Colonic mucosa (tissue), 4 donors: ENCODE measurements around the gene KCNE4. TPM values are rescaled to one million over a fixed set of nuclear protein-coding genes. Genes with fewer than 3 reads are reported as not detected.
A peak's percentile ranks its signal among the peaks of the same experiment; 100 is the strongest.

Source experiments
- DNase-seq: peaks from one replicate; pipeline ENCODE4 v3.0.0-alpha.2; 2020
- H3K27ac ChIP-seq: fragments of 200-600 bp; one replicate; pipeline ENCODE4 v1.8.0; 2021
- H3K27me3 ChIP-seq: fragments of 200-600 bp; one replicate; pipeline ENCODE4 v1.8.0; 2021
- H3K36me3 ChIP-seq: fragments of 200-600 bp; one replicate; pipeline ENCODE4 v1.8.0; 2021
- H3K4me1 ChIP-seq: fragments of 200-600 bp; one replicate; pipeline ENCODE4 v1.8.0; 2021; ENCODE audit warnings: mild to moderate bottlenecking
- H3K4me3 ChIP-seq: fragments of 200-600 bp; one replicate; pipeline ENCODE4 v1.8.0; 2021
- H3K9ac ChIP-seq, 2 donors: one replicate each; pipeline ENCODE4 v1.7.0; 2013; ENCODE audit warnings: control low read depth in 2 of 2, low read depth in 2 of 2, low read length in 2 of 2
- H3K9me3 ChIP-seq: fragments of 200-600 bp; one replicate; pipeline ENCODE4 v1.8.0; 2021
- intact Hi-C: fragments of 100-400 bp; cut with DNase I; formaldehyde crosslinking; loops from one replicate; pipeline ENCODE4 v1.14.1; 2022
- total RNA-seq, 2 donors: library from RNA; stranded (reverse); fragmentation: NEBNext Ultra II Directional in 1 of 2; extraction: Animal tissue kit (Norgen Biotek cat#: 25700) in 1 of 2; gene quantifications; one replicate each; pipeline ENCODE4 v1.2.1, GENCODE V29; 2021
- TF ChIP-seq, protein P1 (sequence below): fragments of 200-600 bp; IDR thresholded peaks from one replicate; pipeline ENCODE4 v1.8.0; 2022; ENCODE audit warnings: antibody characterized with exemption, mild to moderate bottlenecking
- donor health status: healthy.
- donor health status: DM: no; HTN: no; CAD: no.
- donor health status: DM: no; HTN: no; CAD: no.

The KCNE4 gene
- total RNA-seq, 2 donors from 2014 or later = 0.42 to 2.1 TPM

DNA sequence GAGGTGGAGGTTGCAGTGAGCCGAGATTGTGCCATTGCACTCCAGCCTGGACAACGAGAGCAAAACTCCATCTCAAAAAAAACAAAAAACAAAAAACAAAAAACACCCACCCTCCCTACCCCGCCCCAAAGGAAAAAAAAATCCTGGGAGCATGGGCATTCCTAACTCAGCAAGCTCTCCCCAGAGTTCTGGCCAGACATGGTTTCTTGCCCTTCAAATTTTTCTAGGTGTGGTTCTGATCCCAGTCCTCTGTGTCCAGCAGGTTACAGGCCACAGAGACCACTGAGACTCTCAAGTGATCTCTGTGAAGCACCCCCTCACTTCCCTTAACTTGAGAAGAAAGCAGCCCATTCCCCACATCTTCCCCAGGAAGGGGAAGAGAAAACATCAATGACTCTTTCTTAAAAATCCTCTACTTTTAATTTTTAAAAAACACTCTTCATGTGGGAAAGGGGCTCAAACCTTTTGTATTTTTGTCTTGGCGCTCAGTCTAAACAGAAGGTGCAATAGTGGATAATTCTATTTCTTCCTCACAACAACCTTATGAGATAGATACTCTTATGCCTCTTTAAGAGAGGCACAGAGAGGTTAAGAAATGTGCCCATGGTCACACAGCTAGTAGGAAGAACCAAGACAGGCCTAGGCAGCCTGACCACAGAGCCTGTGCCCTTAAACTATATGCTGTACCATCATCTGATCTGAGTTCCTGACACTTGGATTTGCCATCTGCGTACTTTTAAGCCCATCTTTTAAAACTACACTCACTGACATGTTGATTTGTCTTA, 6.9 kb upstream of the KCNE4 start:
- no peaks in the 10 kb centered on the region for H3K36me3 ChIP-seq
- no peak for DNase-seq
- H3K4me3 ChIP-seq = no peak overlapping the region
- intact Hi-C loops = no loop called here
- H3K9ac ChIP-seq = no peak overlapping the region
- no peaks in the 10 kb centered on the region for H3K27me3 ChIP-seq
- no peak overlapping the region for H3K27ac ChIP-seq
- TF ChIP-seq, protein P1, sequence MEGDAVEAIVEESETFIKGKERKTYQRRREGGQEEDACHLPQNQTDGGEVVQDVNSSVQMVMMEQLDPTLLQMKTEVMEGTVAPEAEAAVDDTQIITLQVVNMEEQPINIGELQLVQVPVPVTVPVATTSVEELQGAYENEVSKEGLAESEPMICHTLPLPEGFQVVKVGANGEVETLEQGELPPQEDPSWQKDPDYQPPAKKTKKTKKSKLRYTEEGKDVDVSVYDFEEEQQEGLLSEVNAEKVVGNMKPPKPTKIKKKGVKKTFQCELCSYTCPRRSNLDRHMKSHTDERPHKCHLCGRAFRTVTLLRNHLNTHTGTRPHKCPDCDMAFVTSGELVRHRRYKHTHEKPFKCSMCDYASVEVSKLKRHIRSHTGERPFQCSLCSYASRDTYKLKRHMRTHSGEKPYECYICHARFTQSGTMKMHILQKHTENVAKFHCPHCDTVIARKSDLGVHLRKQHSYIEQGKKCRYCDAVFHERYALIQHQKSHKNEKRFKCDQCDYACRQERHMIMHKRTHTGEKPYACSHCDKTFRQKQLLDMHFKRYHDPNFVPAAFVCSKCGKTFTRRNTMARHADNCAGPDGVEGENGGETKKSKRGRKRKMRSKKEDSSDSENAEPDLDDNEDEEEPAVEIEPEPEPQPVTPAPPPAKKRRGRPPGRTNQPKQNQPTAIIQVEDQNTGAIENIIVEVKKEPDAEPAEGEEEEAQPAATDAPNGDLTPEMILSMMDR = no peak
- H3K4me1 ChIP-seq = no peaks in the 10 kb centered on the region
- no peaks in the 10 kb centered on the region for H3K9me3 ChIP-seq

DNA sequence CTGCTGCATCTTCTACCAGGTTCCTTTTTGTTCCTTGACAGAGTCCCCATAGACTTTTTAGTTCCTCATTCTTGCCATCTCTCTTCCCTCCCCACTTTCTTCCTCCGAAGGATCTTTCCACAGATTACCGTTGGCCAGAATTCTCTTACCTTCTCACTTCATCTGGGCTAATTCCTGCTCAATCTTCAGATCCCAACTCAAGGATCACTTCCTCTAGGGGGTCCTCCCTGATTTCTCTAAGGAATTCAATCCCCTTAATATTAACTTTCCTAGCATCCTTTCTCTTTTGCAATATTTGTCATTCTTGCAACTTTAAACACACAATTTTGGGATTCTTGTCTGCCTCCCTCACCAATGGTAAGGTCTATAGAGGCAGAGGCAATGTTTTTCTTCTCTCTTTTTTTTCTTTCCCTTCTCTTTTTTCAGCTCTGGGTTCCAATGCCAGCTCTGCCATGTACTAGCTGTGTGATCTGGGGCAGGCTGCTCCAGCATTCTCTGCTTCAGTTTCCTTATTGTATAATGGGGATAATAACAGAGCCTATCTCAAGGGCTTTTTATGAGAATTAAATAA, 5.4 kb upstream of the KCNE4 start:
- H3K27ac ChIP-seq = no peak overlapping the region
- H3K4me1 ChIP-seq = no peaks in the 10 kb centered on the region
- intact Hi-C loops = no loop called here
- no peaks in the 10 kb centered on the region for H3K9me3 ChIP-seq
- H3K36me3 ChIP-seq = no peaks in the 10 kb centered on the region
- no peak for DNase-seq
- TF ChIP-seq, protein P1 = no peak
- H3K4me3 ChIP-seq = no peak overlapping the region
- H3K27me3 ChIP-seq = no peaks in the 10 kb centered on the region
- H3K9ac ChIP-seq = no peak overlapping the region

GRCh38 chr2:223047260-223047761, 4.7 kb upstream of the KCNE4 start:
- no peaks in the 10 kb centered on the region for H3K36me3 ChIP-seq
- no peak overlapping the region for H3K4me3 ChIP-seq
- TF ChIP-seq, protein P1 = no peak
- intact Hi-C loops = no loop called here
- H3K27ac ChIP-seq = peak overlapping the region; percentile 16
- DNase-seq = no peak
- H3K27me3 ChIP-seq = no peaks in the 10 kb centered on the region
- no peaks in the 10 kb centered on the region for H3K4me1 ChIP-seq
- H3K9me3 ChIP-seq = no peaks in the 10 kb centered on the region
- H3K9ac ChIP-seq = no peak overlapping the region

DNA sequence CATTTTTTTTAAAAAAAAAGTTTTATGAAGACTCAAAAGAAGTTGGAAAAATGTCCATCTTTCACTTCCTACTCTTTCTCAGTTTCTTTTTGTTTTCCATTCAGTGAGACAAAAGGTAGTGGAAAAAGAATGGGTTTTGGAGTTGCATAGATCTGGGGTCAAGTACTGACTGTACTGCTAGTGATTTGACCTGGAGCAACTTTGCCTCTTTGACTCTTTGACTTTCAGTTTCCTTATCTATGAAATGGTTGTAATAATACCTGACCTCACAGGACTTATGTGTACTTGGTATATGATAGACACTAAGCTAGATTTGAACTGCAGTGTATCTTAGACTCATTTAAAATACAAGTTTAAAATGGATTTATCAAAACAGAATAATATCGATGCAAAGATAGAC, 3.5 kb upstream of the KCNE4 start:
- no peaks in the 10 kb centered on the region for H3K27me3 ChIP-seq
- TF ChIP-seq, protein P1 = no peak
- no peak overlapping the region for H3K9ac ChIP-seq
- intact Hi-C loops = no loop called here
- no peak overlapping the region for H3K27ac ChIP-seq
- no peaks in the 10 kb centered on the region for H3K36me3 ChIP-seq
- H3K4me3 ChIP-seq = no peak overlapping the region
- H3K4me1 ChIP-seq = no peaks in the 10 kb centered on the region
- H3K9me3 ChIP-seq = no peaks in the 10 kb centered on the region
- DNase-seq = no peak

GRCh38 chr2:223049356-223049755, 2.6 kb upstream of the KCNE4 start:
- intact Hi-C loops = no loop called here
- no peak for DNase-seq
- H3K27me3 ChIP-seq = no peaks in the 10 kb centered on the region
- no peaks in the 10 kb centered on the region for H3K4me1 ChIP-seq
- H3K9ac ChIP-seq = no peak overlapping the region
- no peak overlapping the region for H3K4me3 ChIP-seq
- TF ChIP-seq, protein P1 = no peak
- no peaks in the 10 kb centered on the region for H3K36me3 ChIP-seq
- H3K27ac ChIP-seq = no peak overlapping the region
- H3K9me3 ChIP-seq = no peaks in the 10 kb centered on the region
